A549 (cell line): ENCODE data around the gene SLC25A4. TPM values are rescaled to one million over a fixed set of nuclear protein-coding genes. Genes with fewer than 3 reads are reported as not detected.
A peak's percentile ranks its signal among the peaks of the same experiment; 100 is the strongest.

ENCODE experiments used
- ATAC-seq, 2 experiments: fragments of 200-7000 bp in 1 of 2; fragments of >200 bp in 1 of 2; cut with Nextera tagmentation in 1 of 2; cut with Tn5 transposase in 1 of 2; 3 replicates each; pipeline versions ENCODE4 v1.8.0 to v1.9.1; 2018 to 2020; ENCODE audit warnings: mild to moderate bottlenecking in 1 of 2, moderate library complexity in 1 of 2
- CTCF ChIA-PET: fragments of 300-600 bp; sonication (Branson Sonifier 250); formaldehyde crosslinking; extraction: SDS; loops from one replicate; lab custom pipeline; 2021; ENCODE audit warnings: antibody characterized with exemption, inconsistent platforms; lab: Yijun Ruan, JAX
- POLR2A ChIA-PET: fragments of 350-600 bp; formaldehyde crosslinking; extraction: SDS; loops from one replicate; lab custom pipeline; 2021; ENCODE audit warnings: antibody characterized with exemption, inconsistent platforms; lab: Yijun Ruan, JAX
- DNase-seq, 2 experiments: peaks; one replicate each; pipeline versions ENCODE4 v3.0.0 to v3.0.0-alpha.2; 2011 to 2016; ENCODE audit warnings: low read depth in 1 of 2, low spot score in 1 of 2
- FAIRE-seq: peaks from 2 replicates; lab custom pipeline; 2011; peaks lifted over from hg19 to GRCh38; lab: Jason Lieb, UNC
- H3K27ac ChIP-seq, 2 experiments: fragments of >200 bp; sonication (Bioruptor Twin); formaldehyde crosslinking; 3 replicates each; pipeline ENCODE4 v1.5.1; 2016 to 2017
- H3K4me1 ChIP-seq: fragments of >200 bp; sonication (Bioruptor Twin); formaldehyde crosslinking; 3 replicates; pipeline ENCODE4 v1.6.1; 2016
- H3K4me2 ChIP-seq: fragments of >200 bp; sonication (Bioruptor Twin); formaldehyde crosslinking; 3 replicates; pipeline ENCODE4 v1.6.1; 2016
- H3K4me3 ChIP-seq: fragments of >200 bp; sonication (Bioruptor Twin); formaldehyde crosslinking; 3 replicates; pipeline ENCODE4 v1.5.1; 2016
- H3K9me3 ChIP-seq: fragments of >200 bp; sonication (Bioruptor Twin); formaldehyde crosslinking; 3 replicates; pipeline ENCODE4 v1.6.1; 2016
- CBX8 ChIP-seq: fragments of 200-600 bp; sonication (generic); IDR thresholded peaks from 2 replicates; pipeline ENCODE4 v1.6.1; 2016
- CHD4 ChIP-seq: fragments of 200-600 bp; sonication (generic); IDR thresholded peaks from 2 replicates; pipeline ENCODE4 v1.6.1; 2016; ENCODE audit warnings: antibody characterized with exemption, mild to moderate bottlenecking, borderline replicate concordance
- CTCF ChIP-seq: fragments of >200 bp; sonication (Bioruptor Twin); formaldehyde crosslinking; IDR thresholded peaks from 3 replicates; pipeline ENCODE4 v1.5.1; 2016
- FOSB ChIP-seq: fragments of 250-450 bp; sonication (Bioruptor Pico); IDR thresholded peaks from 2 replicates; pipeline ENCODE4 v1.5.0; 2020; ENCODE audit warnings: mild to moderate bottlenecking, moderate library complexity
- HDAC2 ChIP-seq: fragments of 200-600 bp; sonication (generic); IDR thresholded peaks from 2 replicates; pipeline ENCODE4 v1.6.1; 2016
- KDM5A ChIP-seq: fragments of 200-600 bp; sonication (generic); IDR thresholded peaks from 2 replicates; pipeline ENCODE4 v1.6.1; 2016; ENCODE audit warnings: antibody characterized with exemption, mild to moderate bottlenecking
- MAFK ChIP-seq: fragments of 450-650 bp; IDR thresholded peaks from 2 replicates; pipeline ENCODE4 v1.6.1; 2014; ENCODE audit not compliant: partially characterized antibody
- POLR2A ChIP-seq: IDR thresholded peaks from 2 replicates; pipeline ENCODE4 v1.6.1; 2012; ENCODE audit warnings: mild to moderate bottlenecking, low read length
- RAD21 ChIP-seq, 2 experiments: fragments of >200 bp in 1 of 2; sonication (Bioruptor Twin) in 1 of 2; formaldehyde crosslinking in 1 of 2; IDR thresholded peaks in 1 of 2; conservative IDR thresholded peaks in 1 of 2; 2 replicates in 1 of 2; 3 replicates in 1 of 2; pipeline ENCODE4 v1.6.1; 2012 to 2018; ENCODE audit warnings: inconsistent platforms in 1 of 2
- REST ChIP-seq: fragments of 200-600 bp; sonication (generic); IDR thresholded peaks from 2 replicates; pipeline ENCODE4 v1.6.1; 2016; ENCODE audit warnings: antibody characterized with exemption, mild to moderate bottlenecking, moderate library complexity
- SMC3 ChIP-seq: fragments of >200 bp; sonication (Bioruptor Twin); formaldehyde crosslinking; IDR thresholded peaks from 3 replicates; pipeline ENCODE4 v1.6.1; 2018; ENCODE audit warnings: inconsistent platforms
- TP53 ChIP-seq: fragments of 250-450 bp; sonication (Bioruptor Pico); IDR thresholded peaks from 2 replicates; pipeline ENCODE4 v1.5.0; 2021; ENCODE audit warnings: mild to moderate bottlenecking, moderate library complexity
- ZFP36 ChIP-seq: fragments of 450-650 bp; IDR thresholded peaks from 2 replicates; pipeline ENCODE4 v1.6.1; 2014; ENCODE audit warnings: borderline replicate concordance; ENCODE audit not compliant: partially characterized antibody
- WGBS: methylation state at CpG from one replicate; pipeline ENCODE4 v1.1.6; 2017; ENCODE audit errors: missing lambda C conversion rate; 5-methylcytosine and 5-hydroxymethylcytosine counted together
- polyA plus RNA-seq, 4 experiments: library from polyadenylated mRNA; depleted of rRNA in 3 of 4; stranded (reverse); fragments of >200 nt; fragmentation: RNase III in 1 of 4; extraction: RNeasy Plus Mini Kit Qiagen cat#74134 plus additional on column Dnase treatment in 1 of 4; gene quantifications; 2 replicates in 3 of 4; 3 replicates in 1 of 4; pipeline ENCODE4 v1.2.3, GENCODE V29; 2011 to 2017
- TF ChIP-seq, protein P1 (sequence below): fragments of >200 bp; sonication (Bioruptor Twin); formaldehyde crosslinking; IDR thresholded peaks from 3 replicates; pipeline ENCODE4 v1.6.1; 2016

The SLC25A4 gene
- polyA plus RNA-seq, 2 of the 4 experiments (the other 2 are of a cell fraction): 15.4 to 16.9 TPM

GRCh38 chr4:185093603-185094002 is 49.5 kb upstream of the SLC25A4 start:
- Histone ChIP-seq H3K4me3 (no peak overlapping the region), H3K9me3 (no peaks in the 10 kb centered on the region), H3K27ac (no peak overlapping the region), H3K4me1 (no peaks in the 10 kb centered on the region), H3K4me2 (no peak overlapping the region)
- FAIRE-seq: no peak
- no peak for ATAC-seq
- no peak for DNase-seq
- TF ChIP-seq KDM5A: no peak
- ChIA-PET POLR2A (no interaction called here), CTCF (interaction anchor here (1.0 to 5.3 kb wide), 4 partner anchors 10 to 945 kb away, joined by 3 to 34 read pairs (median 4); no protein-coding TSS in a partner anchor)
- WGBS: 50% methylated on average over 3 of the region's 3 CpGs

GRCh38 chr4:185096032-185096653 is 46.9 kb upstream of the SLC25A4 start:
- ATAC-seq: no peak
- POLR2A ChIA-PET: no interaction called here

More at GRCh38 chr4:185096032-185096653, 46.9 kb upstream of the SLC25A4 start:
- Histone ChIP-seq H3K9me3 (no peaks in the 10 kb centered on the region), H3K4me1 (no peaks in the 10 kb centered on the region), H3K4me3 (no peak overlapping the region), H3K4me2 (no peak overlapping the region)
- WGBS: 0% methylated on average over 2 of the region's 2 CpGs
- peak; percentile 46 for FAIRE-seq
- TF ChIP-seq ZFP36: no peak
- TF ChIP-seq MAFK: no peak
- TF ChIP-seq CBX8: no peak
- TF ChIP-seq SMC3: peak; percentile 76
- no peak for TF ChIP-seq FOSB (CRISPR knock-in tag)
- peak; percentile 70 for TF ChIP-seq CTCF
- TF ChIP-seq POLR2A: no peak
- TF ChIP-seq REST: no peak
- no peak for TF ChIP-seq TP53 (CRISPR knock-in tag)
- TF ChIP-seq, protein P1, sequence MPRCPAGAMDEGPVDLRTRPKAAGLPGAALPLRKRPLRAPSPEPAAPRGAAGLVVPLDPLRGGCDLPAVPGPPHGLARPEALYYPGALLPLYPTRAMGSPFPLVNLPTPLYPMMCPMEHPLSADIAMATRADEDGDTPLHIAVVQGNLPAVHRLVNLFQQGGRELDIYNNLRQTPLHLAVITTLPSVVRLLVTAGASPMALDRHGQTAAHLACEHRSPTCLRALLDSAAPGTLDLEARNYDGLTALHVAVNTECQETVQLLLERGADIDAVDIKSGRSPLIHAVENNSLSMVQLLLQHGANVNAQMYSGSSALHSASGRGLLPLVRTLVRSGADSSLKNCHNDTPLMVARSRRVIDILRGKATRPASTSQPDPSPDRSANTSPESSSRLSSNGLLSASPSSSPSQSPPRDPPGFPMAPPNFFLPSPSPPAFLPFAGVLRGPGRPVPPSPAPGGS: no peak
- TF ChIP-seq CHD4: no peak
- TF ChIP-seq HDAC2: no peak
- TF ChIP-seq RAD21 (conservative IDR thresholded peaks at IDR 0.05 in 1 of 2, IDR thresholded peaks at IDR 0.05 in 1 of 2): peak; percentile 61 to 64; a peak in 4 of 5 replicates
- TF ChIP-seq, all 56 proteins: peak for 3
- CTCF ChIA-PET: interaction anchor here (0.6 to 5.3 kb wide), 30 partner anchors 8 to 494 kb away, joined by 3 to 34 read pairs (median 4); partner anchors contain the start of gene CCDC110
- H3K27ac ChIP-seq: no peak overlapping the region
- peak; percentile 11 to 26 for DNase-seq
